Fibroblast of lung (primary cell): ENCODE measurements around the gene HAUS3. TPM values are rescaled to one million over a fixed set of nuclear protein-coding genes. Genes with fewer than 3 reads are reported as not detected.

Experiments used
- DNase-seq, 2 donors: peaks; one replicate each; pipeline versions ENCODE4 v3.0.0 to v3.0.0-alpha.2; 2010; ENCODE audit warnings: low read depth in 2 of 2
- H2AFZ ChIP-seq: 2 replicates; pipeline ENCODE4 v1.5.1; 2012; ENCODE audit warnings: low read length, control low read depth, inconsistent platforms
- H3K27ac ChIP-seq: 2 replicates; pipeline ENCODE4 v1.5.1; 2011; ENCODE audit warnings: low read length, control low read depth; ENCODE audit not compliant: insufficient read depth
- H3K27me3 ChIP-seq: 2 replicates; pipeline ENCODE4 v1.5.1; 2011; ENCODE audit warnings: mild to moderate bottlenecking, low read length; ENCODE audit not compliant: control insufficient read depth, insufficient read depth
- H3K36me3 ChIP-seq: 2 replicates; pipeline ENCODE4 v1.5.1; 2011; ENCODE audit warnings: low read length; ENCODE audit not compliant: control insufficient read depth, insufficient read depth
- H3K4me1 ChIP-seq: 2 replicates; pipeline ENCODE4 v1.5.1; 2011; ENCODE audit warnings: low read length; ENCODE audit not compliant: control insufficient read depth, insufficient read depth; ENCODE audit errors: extremely low read depth
- H3K4me2 ChIP-seq: 2 replicates; pipeline ENCODE4 v1.5.1; 2011; ENCODE audit warnings: low read length, control low read depth; ENCODE audit not compliant: insufficient read depth; ENCODE audit errors: extremely low read depth
- H3K4me3 ChIP-seq, 4 experiments: fragments of 200-600 bp in 1 of 4; sonication (generic) in 1 of 4; replicated peaks in 1 of 4; 2 replicates each; pipeline ENCODE4 v1.5.1; 2011 to 2016; ENCODE audit warnings: low read length in 4 of 4, low read depth in 3 of 4, mild to moderate bottlenecking in 3 of 4, control low read depth in 2 of 4, inconsistent platforms in 1 of 4, mixed read lengths in 1 of 4; ENCODE audit not compliant: insufficient read depth in 1 of 4; ENCODE audit errors: control extremely low read depth in 1 of 4
- H3K79me2 ChIP-seq: 2 replicates; pipeline ENCODE4 v1.5.1; 2012; ENCODE audit warnings: mild to moderate bottlenecking, low read length, inconsistent platforms; ENCODE audit not compliant: control insufficient read depth, insufficient read depth
- H3K9ac ChIP-seq: 2 replicates; pipeline ENCODE4 v1.5.1; 2011; ENCODE audit warnings: mild to moderate bottlenecking, low read length, control low read depth; ENCODE audit not compliant: insufficient read depth
- H3K9me3 ChIP-seq: 2 replicates; pipeline ENCODE4 v1.5.1; 2012; ENCODE audit warnings: low read depth, low read length; ENCODE audit not compliant: control insufficient read depth, insufficient read depth
- H4K20me1 ChIP-seq: 2 replicates; pipeline ENCODE4 v1.5.1; 2011; ENCODE audit warnings: low read length; ENCODE audit not compliant: control insufficient read depth, insufficient read depth; ENCODE audit errors: extremely low read depth
- EZH2 ChIP-seq: IDR thresholded peaks from 2 replicates; pipeline ENCODE4 v1.5.1; 2012; ENCODE audit warnings: low read length, control low read depth, mild to moderate bottlenecking; ENCODE audit errors: missing control alignments
- polyA plus RNA-seq, 2 donors: library from polyadenylated mRNA; depleted of rRNA in 1 of 2; stranded (reverse) in 1 of 2; unstranded in 1 of 2; fragments of >200 nt; gene quantifications; 2 replicates each; pipeline ENCODE4 v1.2.1, GENCODE V29; 2011 to 2012; ENCODE audit warnings: missing spikeins in 1 of 2
- total RNA-seq: library from RNA; depleted of rRNA; stranded (reverse); fragments of >200 nt; gene quantifications from 2 replicates; pipeline ENCODE4 v1.2.1, GENCODE V29; 2014
- TF ChIP-seq, protein P1 (sequence below), 2 donors: IDR thresholded peaks in 1 of 2; conservative IDR thresholded peaks in 1 of 2; 1 replicate in 1 of 2; 2 replicates in 1 of 2; pipeline ENCODE4 v1.5.1; 2011 to 2012; ENCODE audit warnings: low read length in 2 of 2, control low read depth in 1 of 2, inconsistent platforms in 1 of 2, low read depth in 1 of 2, mild to moderate bottlenecking in 1 of 2

HAUS3 gene
- total and polyA plus RNA-seq, 2 donors (not counting 1 experiment from before 2014, with no cell fraction given): 5.3 TPM

DNA sequence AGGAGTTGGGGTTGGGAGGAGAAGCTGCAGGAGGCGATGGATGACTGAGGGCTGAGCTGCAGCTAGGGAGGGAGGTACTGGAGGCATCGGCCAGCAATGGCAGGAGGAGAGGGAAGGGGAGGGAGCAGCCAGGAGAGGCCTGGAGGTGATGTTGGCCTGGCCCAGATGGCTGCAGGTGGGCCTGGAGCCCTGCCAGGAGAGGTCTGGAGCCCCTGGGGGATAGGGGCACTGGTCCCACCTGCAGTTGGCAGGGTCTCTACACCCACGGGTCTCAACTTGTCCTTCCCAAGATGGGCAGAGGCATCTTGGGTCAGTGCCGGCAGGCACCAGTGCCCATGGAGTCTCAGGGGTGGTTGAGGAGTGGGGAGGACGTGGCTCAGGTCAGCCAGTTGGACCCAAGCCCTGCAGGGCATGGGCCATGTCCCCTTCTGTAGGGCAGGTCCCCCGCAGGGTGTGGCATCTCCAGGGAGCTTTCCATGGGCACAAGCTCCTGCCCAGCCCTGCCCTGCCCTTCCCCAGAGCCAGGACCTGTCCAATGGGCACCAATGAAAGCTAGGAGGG is 22.6 kb upstream of the HAUS3 start:
- Histone ChIP-seq H3K79me2 (peaks cover 10% of the 10 kb centered on the region), H3K4me1 (peaks cover 14% of the 10 kb centered on the region), H4K20me1 (no peaks in the 10 kb centered on the region), H2AFZ (no peak overlapping the region), H3K4me2 (no peak overlapping the region), H3K4me3 (no peak overlapping the region), H3K9ac (no peak overlapping the region), H3K9me3 (no peaks in the 10 kb centered on the region), H3K27ac (no peak overlapping the region), H3K27me3 (no peaks in the 10 kb centered on the region), H3K36me3 (no peaks in the 10 kb centered on the region)
- TF ChIP-seq EZH2: no peak
- DNase-seq: no peak

DNA sequence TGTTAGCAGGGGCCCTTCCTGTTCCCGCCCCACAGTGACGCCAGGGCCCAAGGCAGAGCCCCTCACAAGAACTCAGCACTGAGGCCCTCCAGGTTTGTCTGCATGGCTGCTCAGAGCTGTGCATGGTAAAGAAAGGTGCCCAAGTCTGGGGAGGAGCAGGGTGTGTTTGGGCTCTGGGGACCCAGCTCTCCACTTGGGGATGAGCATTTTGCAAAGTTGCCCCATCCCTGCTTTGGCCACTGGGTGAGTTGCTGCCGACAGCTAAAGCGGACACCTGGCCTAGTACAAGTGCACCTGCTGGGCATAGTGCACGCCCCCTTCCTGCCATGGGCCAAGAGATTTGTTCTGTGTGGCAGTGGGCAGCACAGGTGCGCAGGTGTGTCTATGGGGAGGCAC is 22.0 kb upstream of the HAUS3 start:
- peaks cover 14% of the 10 kb centered on the region for H3K4me1 ChIP-seq
- H3K9me3 ChIP-seq: no peaks in the 10 kb centered on the region
- peaks cover 11% of the 10 kb centered on the region for H3K79me2 ChIP-seq
- H4K20me1 ChIP-seq: no peaks in the 10 kb centered on the region
- H3K4me2 ChIP-seq: no peak overlapping the region
- DNase-seq: no peak
- no peak for TF ChIP-seq EZH2
- TF ChIP-seq, protein P1, sequence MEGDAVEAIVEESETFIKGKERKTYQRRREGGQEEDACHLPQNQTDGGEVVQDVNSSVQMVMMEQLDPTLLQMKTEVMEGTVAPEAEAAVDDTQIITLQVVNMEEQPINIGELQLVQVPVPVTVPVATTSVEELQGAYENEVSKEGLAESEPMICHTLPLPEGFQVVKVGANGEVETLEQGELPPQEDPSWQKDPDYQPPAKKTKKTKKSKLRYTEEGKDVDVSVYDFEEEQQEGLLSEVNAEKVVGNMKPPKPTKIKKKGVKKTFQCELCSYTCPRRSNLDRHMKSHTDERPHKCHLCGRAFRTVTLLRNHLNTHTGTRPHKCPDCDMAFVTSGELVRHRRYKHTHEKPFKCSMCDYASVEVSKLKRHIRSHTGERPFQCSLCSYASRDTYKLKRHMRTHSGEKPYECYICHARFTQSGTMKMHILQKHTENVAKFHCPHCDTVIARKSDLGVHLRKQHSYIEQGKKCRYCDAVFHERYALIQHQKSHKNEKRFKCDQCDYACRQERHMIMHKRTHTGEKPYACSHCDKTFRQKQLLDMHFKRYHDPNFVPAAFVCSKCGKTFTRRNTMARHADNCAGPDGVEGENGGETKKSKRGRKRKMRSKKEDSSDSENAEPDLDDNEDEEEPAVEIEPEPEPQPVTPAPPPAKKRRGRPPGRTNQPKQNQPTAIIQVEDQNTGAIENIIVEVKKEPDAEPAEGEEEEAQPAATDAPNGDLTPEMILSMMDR (conservative IDR thresholded peaks at IDR 0.05 in 1 of 2, IDR thresholded peaks at IDR 0.05 in 1 of 2; ENCODE audit: low read depth in 1 of 2, low read length in 2 of 2): no peak
- H3K4me3 ChIP-seq: no peak overlapping the region
- H2AFZ ChIP-seq: no peak overlapping the region
- H3K27ac ChIP-seq: no peak overlapping the region
- no peaks in the 10 kb centered on the region for H3K27me3 ChIP-seq
- H3K9ac ChIP-seq: no peak overlapping the region
- no peaks in the 10 kb centered on the region for H3K36me3 ChIP-seq

DNA sequence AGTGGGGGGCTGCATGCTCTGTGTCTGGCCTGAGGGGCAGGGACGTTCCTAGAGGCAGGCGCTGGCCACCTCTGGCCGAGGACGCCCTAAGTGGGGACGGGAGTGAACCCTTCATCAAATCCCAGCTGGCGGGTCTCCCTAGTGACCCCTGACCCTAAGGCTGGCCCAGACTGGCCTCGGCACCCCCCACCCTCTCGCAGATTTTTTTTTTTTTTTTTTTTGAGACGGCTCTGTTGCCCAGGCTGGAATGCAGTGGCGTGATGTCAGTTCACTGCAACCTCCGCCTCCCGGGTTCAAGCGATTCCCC is 21.0 kb upstream of the HAUS3 start:
- Histone ChIP-seq H3K27me3 (no peaks in the 10 kb centered on the region), H3K36me3 (no peaks in the 10 kb centered on the region), H4K20me1 (no peaks in the 10 kb centered on the region), H3K4me2 (peak overlapping the region; percentile 93), H2AFZ (peak overlapping the region; percentile 64), H3K9ac (peak overlapping the region; percentile 84), H3K4me3 (peak overlapping the region; percentile 35 to 72 (median 59)), H3K9me3 (no peaks in the 10 kb centered on the region), H3K27ac (peak overlapping the region; percentile 88), H3K79me2 (peaks cover 12% of the 10 kb centered on the region), H3K4me1 (peaks cover 14% of the 10 kb centered on the region)
- no peak for TF ChIP-seq EZH2
- TF ChIP-seq, protein P1 (conservative IDR thresholded peaks at IDR 0.05 in 1 of 2, IDR thresholded peaks at IDR 0.05 in 1 of 2; ENCODE audit: low read depth in 1 of 2, low read length in 2 of 2): no peak
- no peak for DNase-seq
